ENCODE measurements around the gene MYCN.
"Not testable (repeated sequence)": the region's sequence is repeated elsewhere in the genome, so short reads cannot be mapped to it uniquely, and the experiment has no call there.

The MYCN gene

DNA sequence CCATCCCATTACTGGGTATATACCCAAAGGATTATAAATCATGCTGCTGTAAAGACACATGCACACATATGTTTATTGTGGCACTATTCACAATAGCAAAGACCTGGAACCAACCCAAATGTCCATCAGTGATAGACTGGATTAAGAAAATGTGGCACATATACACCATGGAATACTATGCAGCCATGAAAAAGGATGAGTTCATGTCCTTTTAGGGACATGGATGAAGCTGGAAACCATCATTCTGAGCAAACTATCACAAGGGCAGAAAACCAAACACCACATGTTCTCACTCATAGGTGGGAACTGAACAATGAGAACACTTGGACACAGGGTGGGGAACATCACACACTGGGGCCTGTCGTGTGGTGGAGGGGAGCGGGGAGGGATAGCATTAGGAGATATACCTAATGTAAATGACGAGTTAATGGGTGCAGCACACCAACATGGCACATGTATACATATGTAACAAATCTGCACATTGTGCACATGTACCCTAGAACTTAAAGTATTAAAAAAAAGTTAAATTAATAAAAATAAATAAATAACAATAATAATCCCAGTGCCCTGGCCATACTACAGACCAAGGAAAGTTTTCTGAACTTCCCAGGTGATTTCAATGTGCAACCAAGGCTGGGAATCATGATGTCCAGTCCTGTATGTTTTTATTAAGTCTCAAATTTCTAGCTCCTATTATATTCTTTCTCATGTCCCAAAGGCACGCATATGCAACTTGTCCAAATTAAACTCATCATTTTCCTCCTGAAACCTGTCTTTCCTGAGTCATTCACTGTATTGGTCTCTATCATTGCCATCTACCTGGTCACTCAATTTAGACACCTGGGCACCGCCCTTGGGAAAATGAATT lies 23.0 kb downstream of the MYCN start:
- not testable (repeated sequence) for DNase-seq

DNA sequence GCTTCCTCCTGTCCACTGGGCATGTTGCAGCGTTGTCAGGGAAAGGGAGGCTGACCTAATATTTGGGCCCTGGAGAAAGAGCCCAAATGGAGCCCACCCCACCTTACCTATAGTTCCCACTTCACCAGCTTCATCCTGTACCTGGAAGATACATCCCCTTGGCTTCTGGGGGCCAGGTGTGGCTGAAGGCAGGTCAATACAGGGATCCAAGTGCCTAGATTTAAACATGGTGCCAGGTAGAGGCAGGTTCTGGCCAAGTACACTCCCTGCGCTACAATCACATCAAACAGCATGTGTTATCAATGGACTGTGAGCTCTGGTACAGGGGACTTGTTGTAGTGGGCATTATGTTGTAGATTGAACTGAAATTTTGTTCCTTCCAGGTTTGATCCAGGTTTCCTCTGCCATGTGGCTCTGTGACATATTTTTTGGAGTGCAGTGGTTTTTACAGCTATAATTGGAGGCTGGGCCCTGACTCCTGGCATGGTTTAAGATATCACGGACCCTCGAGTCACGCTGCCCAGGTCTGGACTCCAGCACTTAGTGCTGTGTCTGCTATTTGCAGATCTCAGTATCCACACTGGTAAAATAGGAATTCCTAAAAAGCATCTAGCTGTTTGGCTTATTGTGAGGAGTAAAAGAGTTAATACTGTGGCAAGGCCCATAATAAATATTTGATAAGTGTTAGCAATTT lies 23.8 kb downstream of the MYCN start:
- no peak for DNase-seq

DNA sequence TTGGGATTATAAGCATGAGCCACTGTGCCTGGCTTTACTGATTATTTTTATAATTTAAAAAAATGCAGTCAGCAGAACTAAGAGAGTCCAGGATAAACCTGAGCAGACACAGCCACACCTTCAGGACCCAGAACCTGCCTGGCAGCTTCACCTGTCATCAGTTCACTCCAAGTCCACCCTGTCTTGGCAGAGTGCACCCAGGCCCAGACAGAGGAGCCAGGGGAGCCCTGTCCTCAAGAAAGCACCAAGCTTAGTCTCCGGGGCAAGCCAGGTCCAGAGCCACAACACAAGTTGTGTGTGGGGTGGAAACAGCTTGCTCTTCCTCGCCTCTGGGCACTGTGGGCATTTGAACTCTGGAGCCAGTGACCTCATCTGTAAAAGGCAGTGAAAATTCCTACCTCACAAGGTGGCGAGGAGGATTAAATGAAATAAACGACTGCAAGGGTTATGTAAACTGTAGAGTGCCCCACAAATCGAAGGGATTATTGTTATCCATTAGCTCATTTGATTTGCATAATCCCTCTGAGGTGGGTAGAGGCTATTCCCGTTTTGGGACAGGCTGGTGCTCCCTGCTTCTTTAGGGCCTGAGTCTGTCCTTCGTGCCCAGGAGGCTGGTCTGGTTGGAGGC lies 24.7 kb downstream of the MYCN start:
- no peak for DNase-seq

DNA sequence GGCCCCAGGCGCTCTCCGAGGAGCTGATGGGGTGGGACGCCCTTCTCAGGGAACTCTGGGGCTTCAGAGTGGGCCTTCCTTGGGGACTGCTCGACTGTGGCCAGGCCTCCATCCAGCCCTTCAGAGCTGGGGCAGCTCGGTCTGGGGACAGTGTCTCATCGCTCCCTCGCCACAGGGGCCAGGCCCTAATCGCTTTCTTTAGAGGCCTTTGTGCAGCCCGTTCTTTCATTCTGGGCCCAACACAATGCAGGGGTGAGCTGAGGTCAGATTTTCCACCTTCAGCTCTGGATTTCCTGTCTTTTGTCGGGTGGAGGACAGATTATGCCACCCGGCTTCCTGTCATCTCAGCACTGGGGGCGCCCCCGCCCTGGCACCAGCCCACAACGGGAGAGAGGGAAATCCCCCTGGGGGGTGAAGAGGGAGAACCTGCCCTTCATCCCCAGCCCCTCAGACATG lies 25.2 kb downstream of the MYCN start:
- no peak for DNase-seq

DNA sequence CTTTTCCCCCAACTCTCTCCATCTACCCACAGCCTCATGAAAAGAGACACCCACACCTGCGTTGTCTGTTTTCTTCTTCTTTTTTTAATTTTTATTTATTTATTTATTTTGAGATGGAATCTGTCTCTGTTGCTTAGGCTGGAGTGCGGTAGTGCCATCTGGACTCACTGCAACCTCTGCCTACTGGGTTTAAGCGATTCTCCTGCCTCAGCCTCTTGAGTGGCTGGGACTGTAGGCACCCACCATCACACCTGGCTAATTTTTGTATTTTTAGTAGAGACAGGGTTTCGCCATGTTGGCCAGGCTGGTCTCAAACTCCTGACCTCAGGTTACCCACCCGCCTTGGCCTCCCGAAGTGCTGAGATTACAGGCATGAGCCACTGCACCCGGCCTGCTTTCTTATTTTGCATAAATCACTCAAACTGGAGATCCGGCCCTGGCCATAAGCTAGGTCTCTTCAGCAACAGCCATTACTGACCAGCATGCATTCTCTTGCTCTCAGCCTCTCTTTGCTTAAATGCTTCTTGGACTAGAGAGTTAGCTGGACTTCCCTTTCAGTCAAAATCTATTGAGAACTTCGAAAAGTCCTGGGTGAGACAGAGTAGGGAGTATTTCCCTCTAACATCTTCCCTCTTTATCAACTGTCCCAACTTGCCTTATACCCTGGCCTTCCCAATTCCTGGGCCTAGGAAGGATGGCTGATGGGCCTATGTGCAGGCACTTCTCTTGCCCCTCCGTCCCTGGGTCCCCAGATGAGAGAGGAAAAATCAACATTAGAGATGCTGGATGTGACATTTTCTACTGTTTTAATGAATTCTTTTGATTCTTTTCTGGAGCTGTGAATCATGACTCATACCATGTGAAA lies 27.3 kb downstream of the MYCN start:
- no peak for DNase-seq

DNA sequence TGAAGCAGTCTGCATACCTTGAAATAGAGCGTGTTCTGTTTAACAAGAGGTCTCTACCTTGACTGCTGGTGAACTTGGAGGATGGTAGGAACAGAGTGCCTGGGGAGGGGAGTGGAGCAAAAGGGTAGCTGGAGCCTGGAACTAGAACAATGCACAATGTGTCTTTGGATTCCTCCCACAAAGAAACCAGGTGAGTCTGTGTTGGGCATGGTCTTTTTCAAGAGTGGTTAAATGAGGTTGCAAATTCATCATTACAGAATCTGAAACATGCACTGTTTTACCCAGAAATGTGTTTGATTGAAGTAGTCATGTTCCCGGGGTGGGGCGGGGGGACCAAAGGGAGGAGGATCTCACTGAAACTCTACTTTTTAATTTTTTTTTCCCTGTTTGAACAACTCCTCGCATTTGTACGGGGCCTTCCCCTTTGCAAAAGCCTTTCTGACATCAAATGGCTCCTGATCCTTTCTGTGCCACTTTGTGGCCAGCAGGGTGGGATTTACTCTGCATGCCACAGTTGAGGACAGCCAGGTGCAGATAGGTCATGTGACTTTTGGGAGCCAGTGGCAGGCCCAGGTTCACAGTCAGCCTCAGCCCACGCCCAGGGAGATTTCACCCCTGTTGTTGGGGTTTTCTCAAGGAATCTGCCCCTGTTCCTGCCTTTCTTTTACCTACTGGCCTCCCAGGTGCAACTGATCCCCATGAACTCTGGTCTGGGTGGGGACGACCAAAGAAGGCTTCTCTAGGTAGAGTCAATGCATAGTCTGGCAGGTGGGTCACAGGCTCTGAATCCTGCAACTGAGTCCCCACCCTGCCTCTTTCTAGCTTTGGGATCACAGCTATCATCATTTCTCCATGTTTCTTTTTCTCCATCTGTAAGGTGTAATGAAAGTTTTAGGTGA lies 28.2 kb downstream of the MYCN start:
- DNase-seq = no peak

DNA sequence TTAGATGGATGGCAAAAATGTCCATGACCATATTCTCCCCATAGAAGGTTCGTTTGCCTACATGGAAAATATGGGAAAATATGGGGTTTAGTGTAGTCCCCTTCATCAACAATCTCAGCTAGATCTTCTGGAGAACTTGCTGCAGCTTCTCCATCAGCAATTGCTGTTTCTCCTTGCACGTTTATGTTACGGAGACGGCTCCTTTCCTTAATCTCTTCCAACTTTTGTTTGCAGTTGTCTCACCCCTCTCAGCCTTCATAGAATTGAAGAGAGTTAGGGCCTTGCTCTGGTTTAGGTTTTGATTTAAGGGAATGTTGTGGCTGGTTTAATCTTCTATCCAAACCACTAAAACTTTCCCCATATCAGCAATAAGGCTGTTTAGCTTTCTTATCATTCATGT lies 28.9 kb downstream of the MYCN start:
- DNase-seq = no peak

DNA sequence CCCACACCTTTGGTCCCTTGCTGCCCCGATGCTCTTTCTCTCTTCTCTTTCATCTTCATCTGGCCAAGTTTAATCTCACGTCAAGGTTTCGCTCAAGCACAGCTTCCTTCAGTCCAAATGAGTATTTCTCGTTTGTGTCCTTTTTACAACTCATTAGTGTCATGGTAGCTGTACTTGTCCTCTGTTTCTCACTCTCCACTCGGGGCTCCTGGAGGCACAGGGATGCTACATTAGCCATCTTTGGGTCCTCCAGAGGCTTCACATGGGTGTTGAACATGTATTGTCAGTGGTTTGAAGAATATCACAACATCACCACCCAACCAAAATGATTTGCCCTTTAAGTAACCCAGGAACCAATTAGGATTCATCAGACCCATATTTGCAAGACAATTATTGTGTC lies 30.4 kb downstream of the MYCN start:
- no peak for DNase-seq

DNA sequence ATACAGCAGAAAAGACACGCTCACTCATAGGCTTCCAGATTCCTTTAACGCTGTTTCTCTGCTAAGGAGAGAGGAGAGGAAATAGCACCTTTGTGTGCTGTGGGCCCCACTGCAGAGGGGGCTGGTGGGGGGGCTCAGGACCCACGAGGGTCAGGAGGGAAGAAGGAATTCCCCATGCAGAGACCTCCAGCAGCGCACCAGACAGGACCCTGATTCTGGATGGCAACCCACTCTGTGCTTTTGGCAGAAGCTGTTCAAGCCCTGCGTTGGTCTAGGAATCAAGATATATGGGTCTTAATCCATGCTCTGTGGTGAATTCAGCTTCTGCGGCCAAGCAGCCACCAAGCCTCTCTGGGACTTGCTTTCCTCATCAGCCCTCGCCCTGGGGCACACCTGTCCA lies 31.0 kb downstream of the MYCN start:
- no peak for DNase-seq

DNA sequence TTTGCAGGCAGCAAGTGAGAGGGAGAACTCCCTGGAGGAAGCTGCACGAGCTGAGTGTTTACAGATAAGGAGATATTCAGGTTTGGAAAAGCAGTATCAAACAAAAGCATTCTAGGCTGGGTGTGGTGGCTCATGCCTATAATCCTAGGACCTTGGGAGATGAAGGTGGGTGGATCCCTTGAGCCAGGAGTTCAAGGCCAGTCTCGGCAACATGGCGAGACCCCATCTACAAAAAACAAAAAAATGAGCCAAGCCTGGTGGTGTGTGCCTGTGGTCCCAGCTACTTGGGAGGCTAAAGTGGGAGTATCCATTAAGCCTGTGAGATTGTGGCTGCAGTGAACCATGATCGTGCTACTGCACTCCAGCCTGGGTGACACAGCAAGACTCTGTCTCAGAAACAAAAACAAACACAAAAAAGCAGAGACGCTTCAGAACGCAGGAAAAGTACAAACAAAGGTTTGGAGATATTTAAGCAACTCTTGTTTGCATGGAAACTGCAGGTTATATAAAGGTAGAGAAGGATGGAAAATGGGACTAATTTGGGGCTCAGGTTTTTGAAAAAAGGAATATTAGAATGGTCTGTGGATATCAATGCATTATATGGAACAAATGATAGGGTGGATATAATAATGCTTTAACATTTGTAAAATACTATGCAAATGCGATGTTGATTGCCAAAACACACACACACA lies 31.6 kb downstream of the MYCN start:
- DNase-seq = no peak

DNA sequence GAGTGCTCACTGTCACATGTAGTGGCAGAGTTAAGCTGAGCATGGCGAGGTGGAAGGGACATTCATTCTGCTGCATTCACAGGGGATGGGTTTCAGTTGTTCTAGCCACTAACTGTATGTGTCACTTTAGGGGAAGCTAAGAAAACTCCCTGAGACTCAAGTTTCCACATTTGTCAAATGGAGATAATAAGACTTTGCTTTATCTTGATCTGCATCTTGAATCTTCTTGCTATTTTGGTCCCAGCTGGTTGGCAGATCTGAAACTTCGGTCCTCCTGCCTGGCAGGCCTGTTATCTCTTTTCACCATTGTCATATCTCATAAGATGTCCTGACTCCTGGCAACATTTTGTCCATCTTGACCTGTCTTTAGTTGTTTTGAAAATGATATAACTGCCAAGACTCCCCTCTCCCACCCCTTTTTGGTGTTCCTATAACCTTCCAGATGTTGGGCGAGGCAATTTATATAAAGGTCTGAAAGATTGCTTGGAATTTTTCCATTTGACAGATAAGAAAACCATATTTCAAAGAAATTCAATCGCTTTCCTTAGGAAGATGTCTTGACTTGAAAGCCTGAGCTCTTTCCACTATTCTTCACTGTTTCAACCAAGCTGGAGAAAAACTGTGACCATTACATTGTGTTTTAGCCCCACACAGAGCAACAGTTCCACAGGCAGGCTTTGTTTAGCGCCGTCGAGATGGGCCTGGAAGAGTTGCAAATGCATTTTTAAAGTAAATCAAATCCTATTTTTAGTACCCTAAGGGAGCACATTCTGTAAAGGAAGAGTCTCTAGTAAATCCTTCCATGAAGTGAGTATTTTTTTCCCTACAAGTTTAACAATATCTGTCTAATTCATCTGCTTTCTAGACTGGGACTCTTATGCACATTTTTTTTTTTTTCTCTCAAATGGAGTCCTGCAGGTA lies 33.4 kb downstream of the MYCN start:
- DNase-seq = no peak

DNA sequence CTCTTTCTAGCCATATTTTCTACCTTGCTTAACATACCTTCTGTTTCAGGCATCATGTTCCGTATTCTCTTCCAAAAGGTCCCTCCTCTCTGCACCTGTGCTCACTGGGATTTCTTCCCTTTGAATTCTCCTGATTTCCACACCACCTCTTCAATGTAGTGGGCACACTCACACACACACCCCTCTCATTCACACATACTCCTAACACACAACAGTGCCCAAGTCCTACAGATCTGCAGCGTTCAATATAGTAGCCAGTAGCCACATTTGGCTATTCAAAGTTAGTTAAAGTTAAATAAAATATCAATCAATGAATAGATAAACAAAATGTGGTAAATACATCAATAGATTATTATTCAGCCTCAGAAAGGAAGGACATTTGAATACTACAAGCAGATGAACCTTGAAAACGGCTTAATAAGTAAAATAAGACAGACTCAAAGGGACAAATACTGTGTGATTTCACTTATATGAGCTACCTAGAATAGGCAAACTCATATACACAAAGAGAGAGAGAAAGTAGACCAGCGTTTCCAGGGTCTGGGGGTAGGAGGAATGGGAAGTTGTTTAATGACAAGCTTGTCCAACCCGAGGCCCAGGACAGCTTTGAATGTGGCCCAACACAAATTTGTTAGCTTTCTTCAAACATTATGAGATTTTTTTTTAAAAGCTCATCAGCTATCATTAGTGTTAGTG lies 34.4 kb downstream of the MYCN start:
- DNase-seq = no peak

DNA sequence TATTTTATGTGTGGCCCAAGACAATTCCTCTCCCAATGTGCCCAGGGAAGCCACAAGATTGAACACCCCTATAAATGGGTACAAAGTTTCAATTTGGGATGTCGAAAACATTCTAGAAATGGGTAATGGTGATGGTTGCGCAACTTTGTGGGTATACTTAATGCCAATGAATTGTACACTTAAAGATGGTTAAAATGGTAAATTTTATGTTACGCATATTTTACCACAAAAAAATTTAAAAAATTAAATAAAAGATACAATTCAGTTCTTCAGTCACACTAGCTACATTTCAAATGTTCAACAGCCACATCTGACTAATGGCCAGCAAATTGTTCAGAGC lies 34.9 kb downstream of the MYCN start:
- no peak for DNase-seq

DNA sequence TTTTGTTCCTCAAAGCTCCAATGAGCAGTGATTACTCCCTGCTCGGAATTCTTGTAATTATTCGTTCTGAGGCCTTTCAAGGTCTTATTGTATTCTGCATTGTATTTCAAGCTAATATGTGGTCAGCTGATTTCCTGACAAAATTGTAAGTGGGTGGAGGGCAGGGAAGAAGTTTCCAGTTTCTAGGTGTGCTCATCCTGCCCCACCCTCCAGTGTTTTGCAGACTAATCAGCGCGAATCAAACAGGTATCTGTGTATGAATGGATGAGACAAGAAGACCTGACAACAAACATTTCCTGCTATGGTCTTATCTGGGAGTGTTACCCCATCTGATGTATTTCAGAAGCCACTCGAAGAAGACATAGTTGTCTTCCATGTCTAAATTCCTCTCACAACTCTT lies 35.3 kb downstream of the MYCN start:
- no peak for DNase-seq

DNA sequence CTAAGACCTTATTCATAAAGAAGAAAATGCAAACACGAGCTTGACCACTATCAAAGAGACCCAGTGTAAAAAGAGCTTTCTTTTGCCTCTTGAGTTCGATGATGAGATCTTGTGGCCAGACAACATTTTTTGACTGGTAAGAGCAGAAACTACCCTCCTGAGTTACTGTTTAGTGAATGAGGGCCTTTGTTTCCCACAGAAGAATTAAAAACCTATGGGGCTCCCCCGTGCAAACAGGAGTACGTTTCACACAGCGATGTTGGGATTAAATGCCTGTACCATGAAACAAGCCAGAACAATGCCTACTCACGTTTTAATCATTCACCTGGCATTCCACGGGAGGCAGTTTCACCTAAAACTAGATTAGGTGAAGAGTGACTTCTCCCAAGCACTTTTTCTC lies 36.0 kb downstream of the MYCN start:
- no peak for DNase-seq

DNA sequence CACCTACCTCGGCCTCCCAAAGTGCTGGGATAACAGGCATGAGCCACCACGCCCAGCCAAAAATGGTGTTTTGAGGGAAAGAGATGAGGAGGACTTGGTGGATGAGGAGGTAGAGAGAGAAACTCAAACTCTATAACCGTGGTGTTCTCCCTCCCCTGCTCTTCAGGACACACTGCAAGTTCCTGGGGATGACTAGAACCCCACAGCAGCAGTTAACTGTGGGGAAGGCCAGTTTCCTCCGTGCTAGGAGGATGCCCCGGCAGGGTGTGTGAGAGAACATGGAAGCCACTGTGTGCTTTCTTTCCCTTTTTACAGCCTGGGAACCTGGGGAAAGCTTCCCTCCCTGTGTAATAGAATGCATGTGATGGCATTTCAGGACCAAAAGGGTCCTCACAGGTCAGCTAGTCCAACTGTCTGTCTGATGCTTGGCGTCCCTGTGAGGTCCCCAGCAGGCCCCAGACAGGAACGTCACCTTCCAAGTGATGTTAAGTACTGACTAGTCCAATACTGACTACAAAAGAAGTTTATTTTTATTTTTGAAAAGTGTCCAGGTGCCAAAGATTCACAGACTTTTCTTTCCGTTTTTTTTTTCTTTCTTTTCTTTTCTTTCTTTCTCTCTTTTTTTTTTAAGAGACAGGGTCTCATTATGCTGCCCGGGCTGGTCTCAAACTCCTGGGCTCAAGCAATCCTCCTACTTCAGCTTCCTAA lies 38.9 kb downstream of the MYCN start:
- DNase-seq = no peak

DNA sequence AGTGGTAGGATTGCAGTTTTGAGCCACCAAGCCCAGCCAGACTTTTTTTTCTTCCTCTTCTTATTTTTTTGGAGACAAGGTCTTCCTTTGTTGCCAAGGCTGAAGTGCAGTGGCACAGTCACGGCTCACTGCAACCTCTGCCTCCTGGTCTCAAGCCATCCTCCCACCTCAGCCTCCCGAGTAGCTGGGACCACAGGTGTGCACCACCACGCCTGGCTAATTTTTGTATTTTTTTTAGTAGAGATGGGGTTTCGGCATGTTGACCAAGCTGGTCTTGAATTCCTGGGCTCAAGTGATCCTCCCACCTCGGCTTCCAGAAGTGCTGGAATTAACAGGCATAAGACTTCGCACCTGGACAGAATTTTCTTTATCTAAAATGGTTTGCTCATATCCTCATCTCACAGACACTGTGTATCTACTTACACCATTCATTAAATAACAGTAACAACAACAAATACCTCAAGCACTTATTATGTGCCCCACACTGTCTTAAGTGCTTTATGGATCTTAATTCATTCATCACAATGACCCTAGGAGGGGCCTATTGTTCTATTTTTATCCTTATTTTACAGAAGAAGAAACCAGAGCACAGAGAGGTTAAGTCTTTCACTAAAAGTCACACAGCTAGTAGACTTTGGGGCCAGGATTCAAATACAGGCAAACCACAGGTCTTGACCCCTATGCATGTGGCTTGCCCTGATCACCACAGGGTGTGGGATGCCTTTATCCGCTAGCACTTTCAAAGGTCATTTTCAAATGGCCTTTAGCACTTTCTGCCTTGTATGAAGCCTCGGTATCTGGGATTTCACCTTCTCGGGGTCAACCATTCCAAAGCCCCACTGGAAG lies 39.6 kb downstream of the MYCN start:
- no peak for DNase-seq

DNA sequence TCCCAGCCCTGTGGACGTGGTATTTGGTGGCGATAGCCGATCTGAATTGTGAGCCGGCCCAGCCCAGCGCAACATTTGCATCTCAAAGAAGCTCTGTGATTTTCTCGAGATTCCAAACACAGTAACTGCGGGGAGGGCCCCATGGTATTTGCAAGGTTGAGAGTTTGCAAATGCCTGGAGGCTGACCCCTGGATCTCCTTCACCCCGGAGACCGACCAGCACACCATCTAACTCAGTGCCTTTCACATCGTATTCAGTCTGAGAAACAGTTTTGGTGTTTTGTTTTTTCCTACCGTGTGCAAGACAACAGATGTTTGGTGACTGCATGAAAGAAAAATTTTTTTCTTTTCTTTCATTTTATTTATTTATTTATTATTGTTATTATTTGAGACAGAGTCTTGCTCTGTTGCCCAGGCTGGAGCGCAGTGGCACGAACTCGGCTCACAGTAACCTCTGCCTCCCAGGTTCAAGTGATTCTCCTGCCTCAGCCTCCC lies 40.3 kb downstream of the MYCN start:
- DNase-seq = no peak

All from RPMI8226 (cell line).